OCI-LY3 (cell line): ENCODE measurements around the gene GCSH.

Experiments
- H2AFZ ChIP-seq: fragments of 200-600, 300-600 bp; shearing (Covaris generic); 2 replicates; pipeline ENCODE4 v1.6.0; 2014; ENCODE audit warnings: antibody characterized with exemption, low read depth, low read length
- H3K27ac ChIP-seq: fragments of 200-600, 300-600 bp; sonication (generic); 2 replicates; pipeline ENCODE4 v1.5.1; 2014; ENCODE audit warnings: mild to moderate bottlenecking, low read length, moderate library complexity, mixed read lengths
- H3K27me3 ChIP-seq: fragments of 200-600, 300-600 bp; sonication (generic); 2 replicates; pipeline ENCODE4 v1.6.1; 2014; ENCODE audit warnings: low read depth, low read length, mixed read lengths
- H3K36me3 ChIP-seq: fragments of 200-600, 300-600 bp; sonication (generic); replicated peaks from 2 replicates; pipeline ENCODE3; 2014; ENCODE audit warnings: low read depth, low read length, mixed read lengths
- H3K4me1 ChIP-seq: fragments of 300-600, 200-600 bp; sonication (generic); 2 replicates; pipeline ENCODE4 v1.6.1; 2014; ENCODE audit warnings: low read length, mixed read lengths
- H3K4me2 ChIP-seq: fragments of 200-600, 300-600 bp; sonication (generic); 2 replicates; pipeline ENCODE4 v1.6.1; 2014; ENCODE audit warnings: low read length, mixed read lengths
- H3K4me3 ChIP-seq: fragments of 300-600, 200-600 bp; sonication (generic); 2 replicates; pipeline ENCODE4 v1.5.1; 2014; ENCODE audit warnings: antibody characterized with exemption, mild to moderate bottlenecking, low read length, moderate library complexity
- H3K79me2 ChIP-seq: fragments of 300-600, 200-600 bp; shearing (Covaris generic); 2 replicates; pipeline ENCODE4 v1.6.1; 2014; ENCODE audit warnings: mild to moderate bottlenecking, low read length, mixed read lengths
- H3K9ac ChIP-seq: fragments of 300-600, 200-600 bp; shearing (Covaris generic); 2 replicates; pipeline ENCODE4 v1.6.0; 2014; ENCODE audit warnings: mild to moderate bottlenecking, low read length, moderate library complexity
- H3K9me3 ChIP-seq: fragments of 200-600, 300-600 bp; shearing (Covaris generic); 2 replicates; pipeline ENCODE4 v1.6.1; 2014; ENCODE audit warnings: low read length, mixed read lengths; ENCODE audit not compliant: insufficient read depth
- H4K20me1 ChIP-seq: fragments of 200-600, 300-600 bp; sonication (generic); 2 replicates; pipeline ENCODE4 v1.6.1; 2016; ENCODE audit warnings: low read length, mixed read lengths; ENCODE audit not compliant: insufficient read depth
- CTCF ChIP-seq: fragments of 200-600, 300-600 bp; sonication (generic); IDR thresholded peaks from 2 replicates; pipeline ENCODE4 v1.5.1; 2014; ENCODE audit warnings: antibody characterized with exemption, low read length, low read depth
- EZH2phosphoT487 ChIP-seq: fragments of 200-600 bp; shearing (Covaris generic); IDR thresholded peaks from 2 replicates; pipeline ENCODE4 v1.6.1; 2018; ENCODE audit warnings: antibody characterized with exemption, mixed run types, low read depth

GCSH gene

GRCh38 chr16:81053761-81054160 is 42.4 kb downstream of the GCSH start:
- H3K27me3 ChIP-seq = no peaks in the 10 kb centered on the region
- H3K36me3 ChIP-seq = peaks cover under 1% of the 10 kb centered on the region
- H3K27ac ChIP-seq = no peak overlapping the region
- no peak for TF ChIP-seq EZH2phosphoT487
- no peak for TF ChIP-seq CTCF
- H4K20me1 ChIP-seq = no peaks in the 10 kb centered on the region
- H3K79me2 ChIP-seq = no peaks in the 10 kb centered on the region
- no peak overlapping the region for H3K9ac ChIP-seq
- H3K4me1 ChIP-seq = no peaks in the 10 kb centered on the region
- H3K4me3 ChIP-seq = no peak overlapping the region
- no peak overlapping the region for H3K4me2 ChIP-seq
- peaks cover 6% of the 10 kb centered on the region; the same call in 1 of the 2 replicates for H3K9me3 ChIP-seq
- H2AFZ ChIP-seq = no peak overlapping the region

GRCh38 chr16:81042821-81043220 is 53.4 kb downstream of the GCSH start:
- no peak overlapping the region for H3K4me2 ChIP-seq
- no peaks in the 10 kb centered on the region for H3K9me3 ChIP-seq
- peaks cover 35% of the 10 kb centered on the region for H3K36me3 ChIP-seq
- no peak overlapping the region for H2AFZ ChIP-seq
- H3K27ac ChIP-seq = no peak overlapping the region
- no peaks in the 10 kb centered on the region for H4K20me1 ChIP-seq
- H3K4me1 ChIP-seq = no peaks in the 10 kb centered on the region
- H3K27me3 ChIP-seq = no peaks in the 10 kb centered on the region
- H3K9ac ChIP-seq = no peak overlapping the region
- no peak overlapping the region for H3K4me3 ChIP-seq
- TF ChIP-seq EZH2phosphoT487 (no peak), CTCF (no peak)
- H3K79me2 ChIP-seq = peaks cover 15% of the 10 kb centered on the region

GRCh38 chr16:81041696-81042095 is 54.5 kb downstream of the GCSH start:
- TF ChIP-seq CTCF (no peak), EZH2phosphoT487 (no peak)
- Histone ChIP-seq H2AFZ (no peak overlapping the region), H3K9me3 (no peaks in the 10 kb centered on the region), H3K79me2 (peaks cover 27% of the 10 kb centered on the region), H3K27ac (no peak overlapping the region), H3K9ac (no peak overlapping the region), H3K27me3 (no peaks in the 10 kb centered on the region), H3K4me3 (no peak overlapping the region), H3K4me1 (peaks cover 5% of the 10 kb centered on the region), H3K36me3 (peaks cover 29% of the 10 kb centered on the region), H4K20me1 (no peaks in the 10 kb centered on the region), H3K4me2 (no peak overlapping the region)

GRCh38 chr16:81040842-81041241 is 55.4 kb downstream of the GCSH start:
- Histone ChIP-seq H3K27ac (no peak overlapping the region), H3K4me1 (peaks cover 7% of the 10 kb centered on the region), H3K9ac (no peak overlapping the region), H3K9me3 (no peaks in the 10 kb centered on the region), H3K4me3 (no peak overlapping the region), H3K4me2 (no peak overlapping the region), H3K79me2 (peaks cover 35% of the 10 kb centered on the region), H2AFZ (no peak overlapping the region), H3K27me3 (no peaks in the 10 kb centered on the region), H3K36me3 (peaks cover 20% of the 10 kb centered on the region), H4K20me1 (no peaks in the 10 kb centered on the region)
- TF ChIP-seq CTCF (no peak), EZH2phosphoT487 (no peak)
